HG03442 (cell line): Measurements from ENCODE around the gene KCNK18.
"Not testable (repeated sequence)": the region's sequence is repeated elsewhere in the genome, so short reads cannot be mapped to it uniquely, and the experiment has no call there.

Experiments used
- ATAC-seq: cut with Tn5 transposase; IDR thresholded peaks from one replicate; pipeline ENCODE4 v1.9.1; 2021; ENCODE audit warnings: mild to moderate bottlenecking, moderate library complexity; ENCODE audit not compliant: unreplicated experiment

Gene KCNK18

DNA sequence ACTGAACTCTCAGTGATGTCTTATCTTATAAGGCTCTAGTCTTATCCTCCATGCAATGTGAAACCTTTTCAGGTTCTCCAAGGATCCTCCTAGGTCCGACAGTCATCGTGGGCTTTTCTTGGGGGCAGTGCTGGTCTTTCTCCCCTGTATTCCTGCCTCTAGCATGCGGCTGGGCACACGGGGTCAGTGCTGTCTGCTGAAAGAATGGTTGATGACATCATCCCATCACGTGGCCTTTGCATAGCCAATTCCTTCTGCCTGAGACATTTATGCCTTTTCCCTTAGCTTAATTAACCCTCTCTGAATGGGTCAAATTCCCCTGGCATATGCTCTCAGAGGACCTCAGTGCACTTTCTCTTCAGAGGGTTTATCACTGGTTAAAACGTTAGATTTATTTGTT is 27.0 kb upstream of the KCNK18 start:
- no peak for ATAC-seq

DNA sequence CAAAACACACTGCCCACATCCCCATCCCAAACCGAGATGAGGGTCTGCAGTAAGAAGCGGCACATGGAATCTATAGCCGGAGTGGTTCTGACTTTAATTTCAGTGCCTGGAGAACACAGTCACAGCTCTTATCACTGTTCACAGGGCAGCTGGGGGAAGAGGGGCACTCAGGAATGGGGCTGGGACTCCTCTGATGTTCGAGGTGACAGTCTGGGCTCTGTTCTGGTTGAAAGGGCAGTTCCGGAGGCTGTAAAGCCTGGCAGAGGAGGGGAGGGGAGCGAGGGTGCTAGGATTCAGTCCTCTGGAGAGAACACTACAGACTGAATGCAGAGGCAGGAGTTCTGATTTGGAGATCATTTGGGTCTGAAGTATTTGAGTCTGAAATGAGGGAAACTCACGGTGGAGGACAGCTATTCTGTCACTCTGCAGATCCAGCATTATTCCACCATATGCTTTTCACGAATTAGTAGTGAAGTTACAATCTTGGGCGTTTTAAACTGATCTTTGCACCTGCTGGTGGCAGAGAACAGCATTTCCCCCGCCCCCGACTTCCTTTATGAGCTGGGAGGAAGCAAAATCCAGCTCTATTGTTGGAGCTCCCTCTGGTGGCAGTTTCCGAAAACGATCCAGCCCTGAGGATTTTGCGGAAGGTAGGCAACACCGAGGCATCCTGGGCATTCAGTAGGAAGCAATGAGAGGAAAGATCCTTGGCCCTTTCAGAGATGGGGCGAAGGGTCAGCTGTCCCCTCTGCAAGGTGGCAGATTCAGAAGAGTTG is 22.7 kb upstream of the KCNK18 start:
- peak; percentile 80 for ATAC-seq

DNA sequence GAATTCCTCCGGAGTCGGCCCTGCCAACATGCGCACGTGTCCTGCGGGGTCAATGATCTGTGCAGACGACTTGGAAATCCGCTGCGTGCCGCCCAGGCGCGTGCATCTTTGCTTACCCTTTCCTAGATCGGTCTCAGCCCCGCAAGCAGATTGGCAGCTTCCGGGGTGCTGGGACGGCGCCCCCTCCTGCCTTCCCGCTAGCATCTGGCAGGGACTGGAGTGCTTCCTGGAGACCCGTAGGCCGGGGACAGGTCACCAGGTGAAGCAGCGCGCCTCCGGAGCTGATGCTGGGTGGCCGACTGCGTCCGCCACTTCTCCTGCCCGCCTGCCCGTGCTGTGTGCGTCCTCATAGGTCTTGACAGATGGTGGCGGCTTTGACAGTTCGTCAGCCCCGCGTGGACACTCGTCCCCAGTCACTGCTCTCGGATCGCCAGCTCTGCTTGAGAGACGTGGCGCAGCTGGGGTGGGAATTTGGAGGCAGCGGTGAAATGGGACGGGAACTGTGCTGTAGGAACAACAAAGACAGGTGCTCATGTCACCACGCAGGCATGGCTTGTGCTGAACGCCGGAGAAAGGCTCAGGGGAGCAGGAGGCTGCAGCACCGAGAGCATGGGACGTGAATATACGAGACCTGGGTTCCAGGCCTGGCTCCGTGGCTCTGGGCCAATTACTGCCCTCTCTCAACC is 21.9 kb upstream of the KCNK18 start:
- ATAC-seq: peak; percentile 28

DNA sequence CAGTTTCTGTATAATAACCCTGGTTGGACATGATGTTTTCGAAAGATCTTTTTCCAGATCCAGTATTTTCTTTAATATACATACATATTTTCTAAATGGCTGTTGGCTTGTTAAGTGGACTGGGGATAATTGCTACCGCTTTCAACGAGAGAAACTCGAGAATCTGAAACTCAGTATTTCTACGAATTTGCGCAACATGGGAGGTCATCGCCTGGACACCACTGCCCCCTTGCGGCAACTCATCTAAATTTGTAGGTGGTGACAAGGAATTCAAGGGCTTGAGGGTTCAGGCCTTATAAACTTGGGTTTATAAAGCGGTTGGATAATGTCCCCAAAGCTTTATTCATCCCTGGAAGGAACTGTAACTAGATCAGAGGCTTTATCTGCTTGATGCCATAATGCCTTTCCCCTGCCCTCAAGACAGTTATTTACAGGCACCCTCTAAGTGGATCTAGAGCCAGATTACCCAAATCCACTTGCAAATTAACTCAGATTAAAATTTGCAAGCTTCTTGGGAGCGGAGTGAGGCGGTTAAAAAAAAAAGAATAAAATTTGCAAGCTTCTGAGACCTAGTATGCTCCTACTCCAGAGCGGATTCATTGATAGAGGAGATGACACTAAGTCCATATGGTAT is 21.3 kb upstream of the KCNK18 start:
- peak; percentile 47 for ATAC-seq

DNA sequence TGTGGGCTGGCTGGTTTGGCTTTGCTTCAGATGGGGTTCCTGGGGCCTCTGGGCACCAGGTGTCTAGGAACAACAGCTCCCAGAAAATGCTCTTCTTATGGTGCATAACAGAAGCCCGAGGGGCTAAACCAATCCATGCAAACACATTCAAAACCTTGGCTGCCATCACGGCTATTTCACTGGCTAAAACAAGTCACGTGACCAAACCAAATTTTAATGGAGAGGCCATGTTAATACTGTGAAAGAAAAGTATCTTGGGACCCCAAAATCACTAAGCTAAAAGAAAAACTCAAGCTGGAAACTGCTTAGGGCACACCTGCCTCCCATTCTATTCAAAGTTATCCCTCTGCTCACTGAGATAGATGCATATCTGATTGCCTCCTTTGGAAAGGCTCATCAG is 19.1 kb upstream of the KCNK18 start:
- no peak for ATAC-seq

DNA sequence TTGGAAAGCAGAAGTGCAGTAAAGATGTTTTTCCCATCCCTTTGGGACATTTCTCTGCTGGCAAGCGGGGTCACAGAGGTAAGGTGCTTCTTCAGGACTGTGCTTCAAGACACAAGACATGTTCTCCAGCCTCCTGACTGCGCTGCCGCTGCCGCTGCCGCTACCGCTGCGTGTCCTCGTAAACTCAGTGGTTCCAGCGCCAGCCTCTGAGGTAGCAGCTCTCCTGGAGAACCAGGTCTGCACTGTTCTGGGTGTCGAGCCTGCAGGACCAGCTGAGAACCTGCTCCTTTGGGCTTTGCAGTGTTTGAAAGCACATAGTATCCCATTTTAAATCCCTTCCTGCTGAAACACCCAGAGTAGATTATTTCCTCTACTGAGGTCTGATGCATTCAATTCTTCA is 13.0 kb upstream of the KCNK18 start:
- no peak for ATAC-seq

DNA sequence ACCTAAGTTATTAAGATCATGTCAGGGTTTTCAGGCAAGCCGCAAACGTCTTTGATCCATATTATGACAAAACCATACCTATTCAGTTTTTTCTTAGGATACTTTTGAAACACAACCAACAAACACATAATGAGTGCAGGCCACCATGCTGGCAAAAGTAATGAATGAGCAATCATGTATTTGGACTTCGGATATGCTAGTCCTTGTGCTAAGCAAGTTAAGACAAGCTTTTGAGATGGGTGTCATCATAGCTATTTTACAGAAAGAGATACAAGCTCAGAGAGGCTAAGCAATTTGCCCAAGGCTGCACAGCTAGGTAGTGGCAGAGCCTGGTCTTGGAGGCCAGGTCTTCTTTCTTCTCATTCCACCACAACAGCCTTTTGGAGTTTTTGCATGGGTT is 12.5 kb upstream of the KCNK18 start:
- no peak for ATAC-seq

DNA sequence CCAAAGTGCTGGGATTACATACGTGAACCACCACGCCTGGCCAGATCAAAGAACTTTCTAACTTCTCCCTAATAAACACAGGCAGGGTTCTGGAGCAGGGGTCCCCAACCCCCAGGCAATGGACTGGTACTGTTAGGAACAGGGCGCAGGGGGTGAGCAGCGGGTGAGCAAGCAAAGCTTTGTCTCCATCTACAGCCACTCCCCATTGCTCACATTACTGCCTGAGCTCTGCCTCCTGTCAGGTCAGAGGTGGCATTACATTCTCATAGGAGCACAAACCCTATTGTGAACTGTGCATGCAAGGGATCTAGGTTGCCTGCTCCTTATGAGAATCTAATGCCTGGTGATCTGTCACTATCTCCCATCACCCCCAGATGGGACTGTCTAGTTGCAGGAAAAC is 11.5 kb upstream of the KCNK18 start:
- ATAC-seq: not testable (repeated sequence)

DNA sequence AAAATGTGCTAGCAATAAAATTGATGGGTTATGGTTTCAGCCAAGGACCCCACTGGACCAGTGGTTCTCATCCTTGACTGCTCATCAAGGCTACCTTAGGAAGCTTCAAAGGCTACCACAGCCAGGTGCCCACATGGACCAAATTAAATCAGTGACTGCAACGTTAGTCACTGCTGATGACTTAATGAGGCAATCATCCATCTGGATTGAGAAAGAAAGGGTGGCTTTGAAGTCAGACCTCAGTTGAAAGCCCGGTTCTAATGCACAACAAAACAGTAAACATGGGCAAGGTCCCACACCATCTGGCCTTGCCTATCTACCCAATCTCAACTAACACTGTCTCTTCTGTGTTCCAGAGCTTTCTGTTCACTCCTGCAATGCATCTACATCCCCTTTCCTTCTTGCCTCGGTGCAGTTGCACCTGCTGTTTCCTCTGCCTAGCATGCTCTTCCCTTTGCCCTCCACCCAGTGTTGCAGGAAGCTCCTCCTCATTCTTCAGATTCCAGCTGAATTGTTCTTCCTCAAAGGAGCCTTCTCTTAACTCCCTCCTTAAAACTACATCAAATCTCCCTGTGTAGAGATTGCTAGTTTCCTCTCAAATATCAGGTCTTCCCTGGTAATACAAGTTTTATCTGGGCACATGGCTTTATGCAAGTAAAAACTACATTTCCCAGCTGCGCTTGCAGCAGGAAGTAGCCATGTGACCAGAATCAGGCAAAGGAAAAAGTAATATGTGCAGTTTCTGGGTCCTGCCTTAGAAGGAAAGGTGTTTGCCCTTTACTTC is 10.3 kb upstream of the KCNK18 start:
- ATAC-seq: no peak

DNA sequence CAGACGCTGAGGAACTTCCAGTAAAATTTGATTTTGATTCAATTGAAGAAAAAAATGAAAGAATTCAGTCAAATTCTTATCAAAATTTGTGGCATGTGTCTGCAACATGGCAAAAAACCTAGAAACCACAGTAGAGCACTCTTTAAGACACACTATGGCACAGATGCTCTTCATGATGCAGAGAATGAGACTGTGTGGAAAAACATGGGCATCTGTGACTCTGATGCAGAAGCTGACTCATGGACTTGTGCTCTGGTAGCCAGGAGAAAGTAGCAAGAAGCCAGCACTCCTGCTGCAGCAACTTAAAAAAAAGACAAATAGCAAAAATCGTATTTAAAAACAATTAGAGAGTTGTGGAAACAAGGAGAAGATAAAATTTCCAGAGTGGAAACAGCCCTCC is 8.9 kb upstream of the KCNK18 start:
- no peak for ATAC-seq

DNA sequence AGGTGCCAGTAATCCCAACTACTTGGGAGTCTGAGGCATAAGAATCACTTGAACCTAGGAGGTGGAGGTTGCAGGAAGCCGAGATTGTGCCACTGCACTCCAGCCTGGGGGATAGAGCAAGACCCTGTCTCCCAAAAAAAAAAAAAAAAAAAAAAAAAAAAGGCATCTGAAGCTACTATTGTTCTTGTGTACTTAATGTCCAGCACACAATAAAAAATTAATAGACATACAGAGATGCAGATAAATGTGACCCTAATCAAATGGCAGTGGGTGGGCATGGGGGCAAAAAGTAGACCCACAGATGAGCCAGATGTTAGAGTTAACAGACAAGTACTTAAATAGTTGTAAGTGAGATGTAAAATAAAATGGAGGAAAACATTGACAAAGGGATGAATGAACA is 7.7 kb upstream of the KCNK18 start:
- ATAC-seq: no peak

DNA sequence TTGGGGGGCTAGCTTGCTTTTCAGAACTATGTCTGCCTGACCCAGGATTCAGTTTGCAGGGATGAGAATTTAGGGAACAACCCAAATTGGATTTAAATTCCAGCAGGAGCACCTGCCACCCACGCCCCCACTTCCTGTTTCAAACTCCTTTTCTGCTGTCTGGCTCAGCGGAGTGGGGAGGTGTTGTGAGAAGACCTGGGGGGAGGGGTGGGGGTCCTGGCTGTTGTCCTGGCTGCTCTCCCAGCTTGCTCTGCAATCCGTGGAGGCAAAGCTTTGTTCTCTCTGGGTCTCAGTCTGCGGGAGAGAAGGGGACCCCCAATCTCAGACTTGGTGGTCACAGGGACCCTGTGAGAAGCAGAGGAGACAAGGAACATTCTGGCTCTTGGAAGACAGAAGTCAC is 799 bp downstream of the KCNK18 start:
- ATAC-seq: no peak

DNA sequence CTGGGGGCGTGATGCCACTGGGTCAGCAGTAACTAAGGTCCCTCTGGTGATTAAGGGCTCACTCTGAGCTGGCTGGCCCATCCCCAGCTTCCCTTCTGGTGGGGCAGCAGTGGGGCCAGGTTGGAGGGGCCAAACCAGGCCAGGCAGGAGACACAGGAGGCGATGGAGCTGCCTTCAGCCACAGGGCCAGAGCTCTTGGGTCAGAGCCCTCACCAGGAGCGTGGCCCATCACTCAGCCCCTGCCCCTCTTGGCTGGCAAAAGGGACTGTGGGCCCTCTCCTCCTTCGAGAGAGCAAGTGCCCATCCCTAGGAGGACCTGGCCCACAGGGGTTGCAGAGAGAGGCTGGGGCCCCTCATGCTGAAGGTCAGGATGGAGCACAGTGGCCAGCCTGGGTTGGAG is 4.5 kb downstream of the KCNK18 start:
- ATAC-seq: no peak

DNA sequence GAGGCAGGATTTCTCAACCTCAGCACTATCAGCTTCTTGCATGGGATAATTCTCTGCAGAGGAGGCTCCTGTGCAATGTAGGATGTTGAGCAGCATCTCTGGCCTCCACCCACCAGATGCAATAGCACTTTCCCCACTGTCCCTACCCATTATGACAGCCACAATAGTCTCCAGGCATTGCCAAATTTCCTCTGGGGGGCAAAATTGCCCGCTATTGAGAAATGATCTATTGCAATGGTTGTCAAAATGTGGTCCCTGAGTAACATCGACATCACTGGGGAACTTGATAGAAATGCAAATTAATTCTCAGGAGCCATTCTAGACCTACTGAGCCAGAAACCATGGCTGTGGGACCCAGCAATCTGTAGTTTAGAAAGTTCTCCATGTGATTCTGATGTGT is 7.0 kb downstream of the KCNK18 start:
- ATAC-seq: no peak

DNA sequence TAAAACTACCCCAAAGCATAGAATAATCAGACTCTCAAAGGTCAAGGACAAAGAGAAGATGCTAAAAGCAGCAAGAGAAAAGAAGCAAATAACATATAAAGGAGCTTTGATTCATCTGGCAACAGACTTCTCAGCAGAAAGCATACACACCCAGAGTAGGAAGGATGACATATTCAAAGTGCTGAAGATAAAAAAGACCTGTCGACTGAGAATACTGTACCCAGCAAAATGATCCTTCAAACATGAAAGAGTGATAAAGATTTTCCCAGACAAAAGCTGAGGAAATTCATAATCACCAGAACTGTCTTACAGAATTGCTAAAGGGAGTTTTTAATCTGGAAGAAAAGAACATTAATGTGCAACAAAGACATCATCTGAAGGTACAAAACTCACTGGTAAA is 14.9 kb downstream of the KCNK18 start:
- no peak for ATAC-seq

DNA sequence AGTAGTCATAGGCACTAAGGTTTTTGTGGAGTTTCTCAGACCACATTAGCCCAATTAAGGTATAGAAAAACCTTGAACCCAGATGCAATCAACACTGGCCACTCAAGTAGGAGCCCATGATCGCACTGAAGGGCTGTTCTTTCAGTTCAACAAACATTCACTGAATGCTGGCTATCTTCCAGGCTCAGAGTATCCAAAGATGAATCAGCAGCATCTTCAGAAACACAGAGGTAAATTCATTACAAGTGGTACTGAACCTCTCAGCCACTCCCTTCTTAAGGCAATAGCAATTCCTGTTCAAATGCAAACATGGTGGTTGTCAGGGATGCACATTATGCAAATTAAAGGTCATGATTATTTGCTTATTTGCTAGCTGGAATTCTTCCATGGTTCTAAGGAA is 17.1 kb downstream of the KCNK18 start:
- ATAC-seq: no peak

DNA sequence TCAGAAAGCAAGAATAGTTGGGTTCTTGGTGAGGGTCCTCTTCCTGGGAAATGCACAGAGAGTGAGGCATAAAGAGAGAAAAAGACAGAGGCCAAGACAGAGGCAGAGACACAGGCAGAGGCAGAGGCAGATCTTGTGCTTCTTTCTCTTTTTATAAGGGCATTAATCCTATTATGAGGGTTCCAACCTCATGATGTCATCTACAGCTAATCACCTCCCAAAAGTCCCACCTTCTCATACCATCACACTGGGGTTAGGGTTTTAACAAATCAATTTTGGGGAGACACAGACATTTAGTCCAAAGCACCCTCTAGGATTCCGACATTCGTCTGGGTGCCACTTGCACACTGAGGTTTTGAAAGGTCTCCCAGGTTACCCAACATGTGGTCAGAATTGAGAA is 17.8 kb downstream of the KCNK18 start:
- no peak for ATAC-seq

DNA sequence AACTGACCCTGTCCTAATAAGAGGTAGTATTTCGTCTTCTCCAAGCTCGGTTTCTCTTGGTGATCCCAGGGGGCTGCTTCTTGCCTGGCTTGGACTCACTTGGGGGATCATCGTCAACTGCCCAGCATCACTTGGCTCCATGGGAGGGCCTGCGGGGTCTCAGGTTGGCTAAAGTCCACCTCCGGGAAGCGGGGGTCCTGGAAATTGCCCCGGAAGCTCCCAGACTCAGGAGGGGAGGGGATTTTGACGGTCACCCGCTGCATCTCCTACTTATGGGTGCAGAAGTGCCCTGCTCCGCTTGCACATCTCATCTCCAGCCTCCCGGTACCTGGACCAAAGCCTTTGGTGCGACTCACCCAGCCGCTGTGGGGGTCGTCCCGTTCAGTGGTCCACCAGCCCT is 18.7 kb downstream of the KCNK18 start:
- no peak for ATAC-seq

DNA sequence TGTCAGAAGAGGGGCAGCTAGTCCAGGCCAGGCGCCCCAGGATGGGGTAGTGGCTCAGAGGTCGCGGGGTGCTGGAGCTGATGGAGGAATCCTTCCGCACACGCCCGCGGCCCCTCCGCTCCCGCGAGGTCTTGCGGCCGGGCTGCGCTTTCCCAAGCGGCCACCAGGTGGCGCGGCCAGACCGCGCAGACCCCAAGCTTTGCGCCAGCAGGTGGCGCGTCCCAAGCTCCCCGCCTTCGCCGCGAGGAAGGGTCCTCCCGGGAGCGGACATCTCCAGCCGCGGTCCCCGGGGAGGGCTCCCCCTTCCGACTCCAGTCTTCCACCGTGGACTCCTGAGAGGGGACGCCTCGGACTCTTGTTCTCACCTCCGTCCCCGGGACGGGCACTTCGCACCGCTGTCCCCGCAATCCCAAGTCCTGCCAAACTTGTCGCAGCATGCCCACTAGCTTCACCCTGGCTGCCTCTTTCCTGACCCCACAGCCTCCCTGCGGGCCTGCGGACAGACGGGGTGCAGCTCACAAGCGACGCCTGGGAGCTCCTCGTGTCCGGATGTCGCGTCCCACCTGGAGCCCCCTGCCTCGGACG is 19.4 kb downstream of the KCNK18 start:
- ATAC-seq: peak; percentile 76

DNA sequence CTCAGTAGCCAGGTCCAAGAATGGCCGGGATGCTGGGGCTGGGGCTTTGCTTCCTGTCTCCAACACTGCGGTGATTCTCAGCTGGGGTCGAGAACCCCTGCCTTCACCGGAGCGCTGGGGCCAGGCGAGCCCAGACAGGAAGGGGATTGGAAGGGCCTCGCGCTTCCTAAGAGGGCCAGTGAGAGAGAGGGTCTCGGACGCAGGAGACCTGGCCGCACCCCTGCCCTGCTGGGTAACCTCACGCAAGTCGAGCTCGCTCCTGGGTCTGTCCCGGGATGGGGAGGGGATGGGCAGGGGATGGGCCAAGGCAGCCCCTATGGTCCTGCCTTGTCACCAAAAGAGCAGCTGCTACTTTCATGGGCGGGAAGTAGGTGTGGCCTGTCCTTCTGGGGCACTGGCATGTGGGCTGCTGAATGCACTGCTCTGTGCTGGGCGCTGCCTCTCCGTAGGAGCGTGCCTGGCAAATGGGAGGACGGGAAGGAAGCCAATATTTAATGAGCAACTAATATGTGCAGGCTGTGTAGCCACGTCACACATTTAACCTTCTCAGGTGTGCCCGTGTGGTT is 20.0 kb downstream of the KCNK18 start:
- peak; percentile 47 for ATAC-seq

DNA sequence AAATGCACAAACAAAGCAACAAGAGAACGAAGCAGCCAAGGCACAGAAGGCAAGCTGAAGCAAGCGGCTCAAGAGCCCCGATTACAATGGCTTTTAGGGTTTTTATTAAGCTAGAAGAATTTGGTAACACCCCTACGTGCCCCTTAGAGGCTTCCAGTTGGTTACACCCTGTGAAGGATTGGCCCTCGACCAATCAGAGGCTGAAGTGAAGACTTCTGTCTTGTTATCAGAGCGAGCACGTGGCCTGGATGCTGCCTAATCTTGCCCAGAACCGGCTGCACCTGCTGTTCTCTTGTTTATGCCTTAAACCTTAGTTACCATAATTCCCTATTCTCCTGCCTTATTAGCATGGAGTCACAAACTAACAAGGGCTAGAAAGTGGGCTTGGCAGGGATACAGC is 21.4 kb downstream of the KCNK18 start:
- ATAC-seq: no peak
